Neuronal stem cell (in vitro differentiated cells): Measurements from ENCODE around the gene PDE6H.

Experiments used
- DNase-seq: peaks from one replicate; pipeline ENCODE4 v3.0.0-alpha.2; 2013; ENCODE audit warnings: low spot score
- H2AFZ ChIP-seq: one replicate; pipeline ENCODE4 v1.6.1; 2013; ENCODE audit warnings: mild to moderate bottlenecking, low read length, inconsistent platforms
- H2AK5ac ChIP-seq: 2 replicates; pipeline ENCODE4 v1.6.1; 2013; ENCODE audit warnings: low read depth, mild to moderate bottlenecking, inconsistent platforms, low read length, moderate library complexity, mixed read lengths
- H2BK120ac ChIP-seq: 2 replicates; pipeline ENCODE4 v1.6.1; 2013; ENCODE audit warnings: low read depth, mild to moderate bottlenecking, inconsistent platforms, low read length, moderate library complexity, mixed read lengths
- H2BK12ac ChIP-seq: one replicate; pipeline ENCODE4 v1.6.1; 2013; ENCODE audit warnings: low read length, inconsistent platforms
- H2BK15ac ChIP-seq: 2 replicates; pipeline ENCODE4 v1.6.1; 2013; ENCODE audit warnings: mild to moderate bottlenecking, low read length, inconsistent platforms, mixed read lengths
- H2BK5ac ChIP-seq: one replicate; pipeline ENCODE4 v1.6.1; 2013; ENCODE audit warnings: inconsistent platforms, mild to moderate bottlenecking, low read length, moderate library complexity
- H3K14ac ChIP-seq: one replicate; pipeline ENCODE4 v1.6.1; 2013; ENCODE audit warnings: low read length, inconsistent platforms
- H3K18ac ChIP-seq: 2 replicates; pipeline ENCODE4 v1.6.1; 2013; ENCODE audit warnings: low read length, inconsistent platforms
- H3K23ac ChIP-seq: 2 replicates; pipeline ENCODE4 v1.6.1; 2013; ENCODE audit warnings: low read depth, mild to moderate bottlenecking, mixed read lengths, low read length, inconsistent platforms; ENCODE audit not compliant: poor library complexity
- H3K27ac ChIP-seq: replicated peaks from 3 replicates; pipeline ENCODE4 v1.5.1; 2013; ENCODE audit warnings: low read length, inconsistent platforms
- H3K27me3 ChIP-seq, 3 experiments: 2 replicates each; pipeline ENCODE4 v1.6.1; 2013; ENCODE audit warnings: low read length in 3 of 3, mild to moderate bottlenecking in 2 of 3, inconsistent platforms in 1 of 3, low read depth in 1 of 3, mixed read lengths in 1 of 3, moderate library complexity in 1 of 3; ENCODE audit not compliant: control insufficient read depth in 3 of 3, insufficient read depth in 3 of 3
- H3K36me3 ChIP-seq, 2 donors: replicated peaks in 1 of 2; 2 replicates each; pipeline ENCODE4 v1.6.1; 2013; ENCODE audit warnings: low read length in 2 of 2; ENCODE audit not compliant: control insufficient read depth in 2 of 2, insufficient read depth in 2 of 2
- H3K4ac ChIP-seq: 2 replicates; pipeline ENCODE4 v1.6.1; 2013; ENCODE audit warnings: inconsistent platforms, mild to moderate bottlenecking, low read length, moderate library complexity
- H3K4me1 ChIP-seq, 2 donors: 1 replicate in 1 of 2; 2 replicates in 1 of 2; pipeline ENCODE4 v1.6.1; 2013; ENCODE audit warnings: low read length in 2 of 2, low read depth in 1 of 2; ENCODE audit not compliant: control insufficient read depth in 2 of 2, insufficient read depth in 1 of 2
- H3K4me2 ChIP-seq: one replicate; pipeline ENCODE4 v1.6.1; 2013; ENCODE audit warnings: mild to moderate bottlenecking, low read length, inconsistent platforms; ENCODE audit not compliant: insufficient read depth, poor library complexity, severe bottlenecking
- H3K4me3 ChIP-seq, 2 donors: 2 replicates each; pipeline ENCODE4 v1.5.1; 2013; ENCODE audit warnings: low read length in 2 of 2, mild to moderate bottlenecking in 2 of 2, inconsistent platforms in 1 of 2, moderate library complexity in 1 of 2
- H3K79me1 ChIP-seq: one replicate; pipeline ENCODE4 v1.6.1; 2013; ENCODE audit warnings: low read depth, mild to moderate bottlenecking, inconsistent platforms, low read length, moderate library complexity
- H3K9ac ChIP-seq: one replicate; pipeline ENCODE4 v1.6.1; 2013; ENCODE audit warnings: mild to moderate bottlenecking, low read depth, low read length, inconsistent platforms; ENCODE audit not compliant: poor library complexity
- H3K9me3 ChIP-seq, 2 donors: replicated peaks in 1 of 2; 2 replicates each; pipeline versions ENCODE3 to v1.6.1; 2013; ENCODE audit warnings: low read length in 2 of 2, mild to moderate bottlenecking in 2 of 2, inconsistent platforms in 1 of 2, low read depth in 1 of 2, mixed read lengths in 1 of 2, moderate library complexity in 1 of 2; ENCODE audit not compliant: control insufficient read depth in 2 of 2, insufficient read depth in 1 of 2
- H4K8ac ChIP-seq: one replicate; pipeline ENCODE4 v1.6.1; 2013; ENCODE audit warnings: low read depth, mild to moderate bottlenecking, inconsistent platforms, low read length, moderate library complexity
- H4K91ac ChIP-seq: one replicate; pipeline ENCODE4 v1.6.1; 2013; ENCODE audit warnings: low read length, low read depth, mild to moderate bottlenecking, inconsistent platforms; ENCODE audit not compliant: poor library complexity
- WGBS, 2 donors: extraction: QIAGEN DNeasy Blood & Tissue Kit; methylation state at CpG; one replicate each; pipeline ENCODE4 v1.1.7; 2013; ENCODE audit warnings: missing lambda C conversion rate in 2 of 2, mixed read lengths in 1 of 2; ENCODE audit not compliant: insufficient read length in 2 of 2, insufficient replicate concordance in 1 of 2; ENCODE audit errors: extremely low coverage in 2 of 2; 5-methylcytosine and 5-hydroxymethylcytosine counted together

PDE6H gene

GRCh38 chr12:14957551-14958168, 15.2 kb upstream of the PDE6H start:
- Histone ChIP-seq H3K9ac (no peak overlapping the region), H4K91ac (no peak overlapping the region), H3K14ac (no peak overlapping the region), H3K4me1 (no peaks in the 10 kb centered on the region), H3K9me3 (no peaks in the 10 kb centered on the region), H3K79me1 (no peaks in the 10 kb centered on the region), H3K18ac (peak overlapping the region; percentile 2), H3K23ac (no peak overlapping the region), H3K4ac (no peak overlapping the region), H2AFZ (no peak overlapping the region), H2AK5ac (no peak overlapping the region), H3K36me3 (no peaks in the 10 kb centered on the region), H2BK12ac (no peak overlapping the region), H3K4me3 (no peak overlapping the region), H3K27me3 (no peaks in the 10 kb centered on the region), H2BK15ac (no peak overlapping the region), H2BK5ac (no peak overlapping the region), H4K8ac (no peak overlapping the region), H2BK120ac (no peak overlapping the region), H3K4me2 (no peak overlapping the region), H3K27ac (no peak overlapping the region)
- 100% methylated on average over 1 of the region's 5 CpGs for WGBS, 2 donors
- DNase-seq = no peak

GRCh38 chr12:14958361-14959125, 14.3 kb upstream of the PDE6H start:
- no peak overlapping the region for H2AFZ ChIP-seq
- H3K4me3 ChIP-seq = no peak overlapping the region
- H3K79me1 ChIP-seq = no peaks in the 10 kb centered on the region
- no peaks in the 10 kb centered on the region for H3K36me3 ChIP-seq
- H4K8ac ChIP-seq = no peak overlapping the region
- no peak overlapping the region for H2BK5ac ChIP-seq
- no peaks in the 10 kb centered on the region for H3K9me3 ChIP-seq
- DNase-seq = no peak
- H2BK120ac ChIP-seq = no peak overlapping the region
- H3K9ac ChIP-seq = no peak overlapping the region
- no peak overlapping the region for H2BK12ac ChIP-seq
- no peak overlapping the region for H2BK15ac ChIP-seq
- H3K23ac ChIP-seq = no peak overlapping the region
- H3K4me1 ChIP-seq = no peaks in the 10 kb centered on the region
- no peak overlapping the region for H3K4ac ChIP-seq
- H3K18ac ChIP-seq = no peak overlapping the region
- no peaks in the 10 kb centered on the region for H3K27me3 ChIP-seq
- no peak overlapping the region for H4K91ac ChIP-seq
- no peak overlapping the region for H3K14ac ChIP-seq
- H3K27ac ChIP-seq = no peak overlapping the region
- WGBS, 2 donors = no CpG with 5 or more reads among the region's 11 CpGs
- H3K4me2 ChIP-seq = no peak overlapping the region
- H2AK5ac ChIP-seq = no peak overlapping the region

GRCh38 chr12:14959126-14959440, 13.8 kb upstream of the PDE6H start:
- Histone ChIP-seq H3K36me3 (no peaks in the 10 kb centered on the region), H2BK12ac (no peak overlapping the region), H2AK5ac (no peak overlapping the region), H3K9ac (no peak overlapping the region), H3K4me3 (no peak overlapping the region), H3K18ac (no peak overlapping the region), H4K8ac (no peak overlapping the region), H2BK120ac (no peak overlapping the region), H3K4me2 (no peak overlapping the region), H3K23ac (no peak overlapping the region), H2BK15ac (no peak overlapping the region), H3K9me3 (no peaks in the 10 kb centered on the region), H2BK5ac (no peak overlapping the region), H3K27me3 (no peaks in the 10 kb centered on the region), H3K14ac (no peak overlapping the region), H3K79me1 (no peaks in the 10 kb centered on the region), H3K4me1 (no peaks in the 10 kb centered on the region), H3K27ac (no peak overlapping the region), H3K4ac (no peak overlapping the region), H2AFZ (no peak overlapping the region), H4K91ac (no peak overlapping the region)
- DNase-seq = no peak
- WGBS, 2 donors = no CpG with 5 or more reads among the region's 10 CpGs

GRCh38 chr12:14959463-14959862, 13.4 kb upstream of the PDE6H start:
- Histone ChIP-seq H2BK5ac (no peak overlapping the region), H3K9me3 (no peaks in the 10 kb centered on the region), H3K27me3 (no peaks in the 10 kb centered on the region), H3K79me1 (no peaks in the 10 kb centered on the region), H4K8ac (no peak overlapping the region), H3K9ac (no peak overlapping the region), H3K36me3 (no peaks in the 10 kb centered on the region), H2BK12ac (no peak overlapping the region), H3K27ac (no peak overlapping the region), H3K4ac (no peak overlapping the region), H3K4me1 (no peaks in the 10 kb centered on the region), H3K4me3 (no peak overlapping the region), H4K91ac (no peak overlapping the region), H3K4me2 (no peak overlapping the region), H2AFZ (no peak overlapping the region), H3K14ac (no peak overlapping the region), H2BK15ac (no peak overlapping the region), H2AK5ac (no peak overlapping the region), H3K23ac (no peak overlapping the region), H2BK120ac (no peak overlapping the region), H3K18ac (no peak overlapping the region)
- WGBS, 2 donors = no CpG with 5 or more reads among the region's 3 CpGs
- DNase-seq = no peak
